Brain microvascular endothelial cell (primary cell): ENCODE measurements around the gene ERICH4.

Source experiments
- DNase-seq: peaks from one replicate; pipeline ENCODE4 v3.0.0-alpha.2; 2020
- H3K27ac ChIP-seq: fragments of 250-450 bp; sonication (Bioruptor Pico); 2 replicates; pipeline ENCODE4 v1.5.1; 2020; ENCODE audit warnings: mild to moderate bottlenecking, moderate library complexity
- H3K27me3 ChIP-seq: fragments of 250-450 bp; sonication (Bioruptor Pico); replicated peaks from 2 replicates; pipeline ENCODE4 v1.5.1; 2020; ENCODE audit warnings: mild to moderate bottlenecking
- H3K36me3 ChIP-seq: fragments of 250-450 bp; sonication (Bioruptor Pico); replicated peaks from 2 replicates; pipeline ENCODE4 v1.5.1; 2020; ENCODE audit warnings: mild to moderate bottlenecking
- H3K4me3 ChIP-seq: 2 replicates; pipeline ENCODE4 v1.5.1; 2011; ENCODE audit warnings: low read depth, mild to moderate bottlenecking, control low read depth, low read length, moderate library complexity
- in situ Hi-C: cut with HindIII; loops from 2 replicates; pipeline ENCODE4 v1.10.0; 2017; ENCODE audit warnings: low sequenced_read_pairs, low pct_ligation_motif_present
- TF ChIP-seq, protein P1 (sequence below): IDR thresholded peaks from 2 replicates; pipeline ENCODE4 v1.5.1; 2011; ENCODE audit warnings: low read depth, mild to moderate bottlenecking, moderate library complexity, low read length, control low read depth, inconsistent platforms; ENCODE audit errors: missing control alignments

The ERICH4 gene

DNA sequence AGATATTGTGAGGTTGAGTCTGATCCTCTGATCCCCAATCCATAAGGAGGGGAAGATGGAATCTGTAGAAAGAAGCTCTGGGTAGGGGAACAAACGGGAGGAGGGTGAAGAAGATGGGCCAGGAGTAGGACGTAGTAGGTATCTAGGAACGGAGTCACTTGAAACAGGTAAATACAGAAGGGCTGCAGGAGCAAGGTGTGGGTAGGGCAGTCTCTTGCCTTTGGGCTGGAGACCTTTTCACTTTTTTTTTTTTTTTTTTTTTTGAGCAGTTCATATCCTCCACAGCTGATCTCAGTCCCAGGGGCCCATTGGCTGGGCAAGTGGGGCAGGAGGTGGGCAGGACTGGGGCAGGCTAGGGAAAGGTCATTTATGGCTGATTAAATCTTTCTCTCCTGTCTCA lies 43.9 kb upstream of the ERICH4 start:
- in situ Hi-C loops, result no loop called here
- Histone ChIP-seq H3K36me3 (no peaks in the 10 kb centered on the region), H3K27ac (no peak overlapping the region), H3K4me3 (no peak overlapping the region), H3K27me3 (no peaks in the 10 kb centered on the region)
- TF ChIP-seq, protein P1, sequence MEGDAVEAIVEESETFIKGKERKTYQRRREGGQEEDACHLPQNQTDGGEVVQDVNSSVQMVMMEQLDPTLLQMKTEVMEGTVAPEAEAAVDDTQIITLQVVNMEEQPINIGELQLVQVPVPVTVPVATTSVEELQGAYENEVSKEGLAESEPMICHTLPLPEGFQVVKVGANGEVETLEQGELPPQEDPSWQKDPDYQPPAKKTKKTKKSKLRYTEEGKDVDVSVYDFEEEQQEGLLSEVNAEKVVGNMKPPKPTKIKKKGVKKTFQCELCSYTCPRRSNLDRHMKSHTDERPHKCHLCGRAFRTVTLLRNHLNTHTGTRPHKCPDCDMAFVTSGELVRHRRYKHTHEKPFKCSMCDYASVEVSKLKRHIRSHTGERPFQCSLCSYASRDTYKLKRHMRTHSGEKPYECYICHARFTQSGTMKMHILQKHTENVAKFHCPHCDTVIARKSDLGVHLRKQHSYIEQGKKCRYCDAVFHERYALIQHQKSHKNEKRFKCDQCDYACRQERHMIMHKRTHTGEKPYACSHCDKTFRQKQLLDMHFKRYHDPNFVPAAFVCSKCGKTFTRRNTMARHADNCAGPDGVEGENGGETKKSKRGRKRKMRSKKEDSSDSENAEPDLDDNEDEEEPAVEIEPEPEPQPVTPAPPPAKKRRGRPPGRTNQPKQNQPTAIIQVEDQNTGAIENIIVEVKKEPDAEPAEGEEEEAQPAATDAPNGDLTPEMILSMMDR, result no peak
- DNase-seq, result no peak

DNA sequence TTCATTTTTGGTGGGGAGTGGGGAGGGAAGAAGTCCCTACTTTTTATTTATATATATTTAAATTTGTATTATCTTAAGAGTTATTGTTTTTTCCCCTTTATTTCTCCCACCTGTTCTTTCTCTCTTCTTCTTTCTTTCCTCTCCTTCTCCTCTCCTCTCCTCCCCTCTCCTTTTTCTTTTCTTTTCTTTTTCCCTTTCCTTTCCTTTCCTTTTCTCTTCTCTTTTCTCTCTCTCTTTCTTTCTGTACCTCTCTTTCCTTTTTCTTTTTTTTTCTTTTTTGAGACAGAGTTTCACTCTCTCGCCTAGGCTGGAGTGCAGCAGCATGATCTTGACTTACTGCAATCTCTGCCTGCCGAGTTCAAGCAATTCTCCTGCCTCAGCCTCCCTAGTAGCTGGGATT lies 43.4 kb upstream of the ERICH4 start:
- in situ Hi-C loops, result no loop called here
- Histone ChIP-seq H3K27me3 (no peaks in the 10 kb centered on the region), H3K36me3 (no peaks in the 10 kb centered on the region), H3K27ac (no peak overlapping the region), H3K4me3 (no peak overlapping the region)
- TF ChIP-seq, protein P1, result no peak
- DNase-seq, result no peak

DNA sequence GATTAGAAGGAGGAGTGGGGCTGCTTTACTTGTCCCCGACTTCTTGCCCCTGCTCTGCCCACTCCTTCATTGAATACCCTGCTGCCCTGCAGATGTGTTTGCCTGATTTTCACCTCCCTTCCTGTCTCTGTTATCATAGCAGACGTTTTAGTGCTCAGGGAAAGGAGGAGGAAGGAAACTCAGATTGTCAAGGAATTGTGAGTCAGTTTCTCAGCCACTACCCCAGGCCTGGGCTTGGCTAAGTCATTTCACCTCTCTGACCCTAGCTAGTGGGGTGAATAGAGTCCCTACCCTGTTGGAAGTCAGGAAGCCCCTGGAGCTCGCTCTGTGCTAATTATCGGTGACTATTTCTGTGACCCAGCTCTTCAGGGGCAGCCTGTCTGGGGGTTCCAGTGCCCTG lies 41.5 kb upstream of the ERICH4 start:
- no peak overlapping the region for H3K27ac ChIP-seq
- no peak for DNase-seq
- no peaks in the 10 kb centered on the region for H3K36me3 ChIP-seq
- in situ Hi-C loops, result no loop called here
- no peak overlapping the region for H3K4me3 ChIP-seq
- TF ChIP-seq, protein P1, result no peak
- no peaks in the 10 kb centered on the region for H3K27me3 ChIP-seq

DNA sequence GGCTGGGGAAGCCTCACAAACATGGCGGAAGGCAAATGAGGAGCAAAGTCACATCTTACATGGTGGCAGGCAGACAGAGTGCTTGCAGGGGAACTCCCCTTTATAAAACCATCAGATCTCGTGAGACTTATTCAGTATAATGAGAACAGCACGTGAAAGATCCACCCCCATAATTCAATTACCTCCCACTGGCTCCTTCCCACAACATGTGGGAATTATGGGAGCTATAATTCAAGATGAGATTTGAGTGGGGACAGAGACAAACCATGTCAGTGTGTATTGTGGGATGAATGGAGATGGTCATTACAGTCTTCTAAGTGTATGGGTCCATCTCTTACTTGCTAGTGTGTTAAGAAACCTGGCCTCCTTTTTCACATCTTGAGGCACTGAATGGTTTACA lies 40.9 kb upstream of the ERICH4 start:
- no peak for DNase-seq
- TF ChIP-seq, protein P1, result no peak
- in situ Hi-C loops, result no loop called here
- no peaks in the 10 kb centered on the region for H3K27me3 ChIP-seq
- H3K36me3 ChIP-seq, result no peaks in the 10 kb centered on the region
- no peak overlapping the region for H3K27ac ChIP-seq
- H3K4me3 ChIP-seq, result no peak overlapping the region

DNA sequence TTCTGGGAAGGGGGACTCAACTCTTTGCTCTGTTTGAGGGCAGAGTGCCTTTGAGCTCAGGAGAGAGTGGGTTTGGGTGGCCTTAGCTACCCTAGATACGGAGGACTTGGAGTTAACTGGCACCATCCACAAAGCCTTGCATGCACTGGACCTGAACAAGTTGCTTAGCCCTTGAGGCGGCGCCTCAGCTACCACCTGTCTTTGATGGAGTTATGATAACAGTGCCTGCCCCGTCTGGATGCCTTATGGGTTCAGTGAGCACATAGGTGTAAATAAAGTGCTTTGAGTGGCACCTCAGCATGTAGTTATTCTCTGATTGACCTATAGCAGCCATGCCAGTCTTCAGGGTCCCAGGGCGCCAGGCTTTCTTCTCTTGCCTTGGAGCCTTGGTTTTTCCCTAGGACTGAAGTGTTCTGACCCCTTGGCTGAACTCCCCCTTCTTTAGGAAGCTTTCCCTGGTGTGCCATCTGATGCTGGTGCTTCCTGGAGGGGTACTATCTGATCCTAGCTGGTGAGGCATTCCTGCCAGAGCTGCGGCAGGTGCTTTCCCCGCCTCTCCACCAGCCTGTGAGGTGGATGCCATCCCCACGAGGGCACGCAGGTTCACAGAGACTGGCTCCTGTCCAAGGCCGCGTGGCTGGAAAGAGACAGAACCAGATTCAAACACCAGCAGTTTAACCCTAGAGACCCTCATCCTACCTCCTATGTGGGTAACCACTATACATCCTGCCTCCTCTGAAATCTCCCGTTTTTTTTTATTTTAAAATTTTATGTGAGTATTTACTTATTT lies 39.6 kb upstream of the ERICH4 start:
- TF ChIP-seq, protein P1, result no peak
- Histone ChIP-seq H3K27ac (no peak overlapping the region), H3K4me3 (no peak overlapping the region), H3K36me3 (no peaks in the 10 kb centered on the region), H3K27me3 (no peaks in the 10 kb centered on the region)
- no peak for DNase-seq
- in situ Hi-C loops, result no loop called here

DNA sequence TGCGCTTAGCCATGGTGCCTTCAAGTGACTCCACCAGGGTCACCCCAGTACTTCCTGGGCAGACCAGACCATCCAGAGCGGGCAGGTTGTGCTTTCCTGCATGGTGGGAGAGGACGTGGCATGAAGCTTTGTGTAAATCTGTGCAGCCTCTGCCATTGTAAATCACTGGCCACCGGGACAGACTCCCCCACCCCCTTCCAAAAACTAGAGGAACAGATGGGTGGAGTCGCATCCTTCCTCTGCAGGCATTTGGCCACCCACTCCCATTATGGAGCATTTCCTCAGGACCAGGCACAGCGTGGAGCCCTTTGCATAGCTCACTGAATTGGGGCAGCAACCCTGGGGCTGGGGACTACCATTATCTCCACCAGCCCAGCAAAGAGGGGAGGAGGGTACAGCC lies 37.2 kb upstream of the ERICH4 start:
- no peak overlapping the region for H3K27ac ChIP-seq
- DNase-seq, result no peak
- H3K36me3 ChIP-seq, result no peaks in the 10 kb centered on the region
- in situ Hi-C loops, result no loop called here
- H3K27me3 ChIP-seq, result no peaks in the 10 kb centered on the region
- no peak overlapping the region for H3K4me3 ChIP-seq
- TF ChIP-seq, protein P1, result no peak
